CD4-positive, alpha-beta T cell treated with Interleukin-15 for 4 hours (primary cell): ENCODE results near the gene CD44.
"Not testable (repeated sequence)": the region's sequence is repeated elsewhere in the genome, so short reads cannot be mapped to it uniquely, and the experiment has no call there.

ENCODE experiments used
- DNase-seq: peaks from one replicate; pipeline ENCODE4 v3.0.0-alpha.2; 2020; ENCODE audit warnings: low spot score

The CD44 gene

DNA sequence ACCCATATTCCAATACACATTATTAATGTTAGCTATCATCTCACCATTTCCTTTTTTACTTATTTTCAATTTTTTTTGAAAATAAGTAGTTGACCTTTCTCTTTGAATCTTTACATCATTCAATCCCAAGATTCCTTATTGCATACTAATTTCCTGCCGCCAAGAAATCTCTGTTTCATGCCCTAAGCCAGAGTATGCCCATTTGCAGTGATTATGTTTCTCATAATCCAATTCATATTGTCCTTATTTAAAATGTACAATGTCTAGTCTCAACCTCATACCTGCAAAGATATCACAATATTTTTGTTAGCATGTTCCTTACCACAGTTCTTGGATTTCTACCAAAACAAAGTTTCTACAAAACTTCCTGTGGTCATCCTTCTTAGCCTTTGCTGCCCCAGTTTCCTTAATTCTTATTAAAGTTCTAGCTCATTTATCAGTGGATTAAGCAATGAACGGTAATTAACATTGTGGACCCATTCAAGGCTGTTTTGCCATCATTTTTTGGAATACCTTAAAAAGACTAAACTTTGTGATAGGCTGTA, 75.3 kb downstream of the CD44 start:
- DNase-seq, result no peak

DNA sequence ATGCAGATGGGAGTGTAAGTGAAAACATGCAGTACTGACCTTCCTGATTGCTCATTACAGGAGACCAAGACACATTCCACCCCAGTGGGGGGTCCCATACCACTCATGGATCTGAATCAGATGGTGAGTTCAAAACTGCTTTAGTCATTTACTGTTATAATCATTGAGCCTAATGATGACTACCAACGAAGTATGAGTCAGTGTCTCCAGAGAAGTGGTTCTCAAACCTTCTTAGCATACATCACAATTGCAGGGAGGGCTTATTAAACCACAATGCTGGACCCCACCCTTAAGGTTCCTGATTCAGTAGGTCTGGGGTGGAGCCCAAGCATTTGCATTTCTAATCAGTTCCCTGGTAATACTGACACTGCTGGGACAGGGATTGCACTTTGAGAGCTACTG, 75.8 kb downstream of the CD44 start:
- peak; percentile 72 for DNase-seq

DNA sequence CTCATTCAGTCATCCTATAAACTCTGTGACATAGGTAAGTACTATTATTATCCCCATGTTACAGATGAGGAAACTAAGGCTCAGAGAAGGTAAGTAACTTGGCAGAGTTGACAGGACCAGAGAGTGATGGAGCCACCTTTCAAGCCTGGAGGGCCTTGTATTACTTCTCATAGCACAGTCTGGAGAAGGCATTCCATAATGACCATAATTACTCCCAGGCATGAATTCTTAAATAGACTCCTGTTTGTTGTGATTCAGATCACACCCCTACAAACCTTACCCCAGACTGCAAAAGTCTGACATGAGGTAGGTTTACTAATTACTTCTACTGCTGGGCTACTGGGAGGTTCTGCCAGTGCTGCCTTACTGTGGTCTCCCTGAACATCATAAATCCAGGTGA, 77.0 kb downstream of the CD44 start:
- DNase-seq, result no peak

DNA sequence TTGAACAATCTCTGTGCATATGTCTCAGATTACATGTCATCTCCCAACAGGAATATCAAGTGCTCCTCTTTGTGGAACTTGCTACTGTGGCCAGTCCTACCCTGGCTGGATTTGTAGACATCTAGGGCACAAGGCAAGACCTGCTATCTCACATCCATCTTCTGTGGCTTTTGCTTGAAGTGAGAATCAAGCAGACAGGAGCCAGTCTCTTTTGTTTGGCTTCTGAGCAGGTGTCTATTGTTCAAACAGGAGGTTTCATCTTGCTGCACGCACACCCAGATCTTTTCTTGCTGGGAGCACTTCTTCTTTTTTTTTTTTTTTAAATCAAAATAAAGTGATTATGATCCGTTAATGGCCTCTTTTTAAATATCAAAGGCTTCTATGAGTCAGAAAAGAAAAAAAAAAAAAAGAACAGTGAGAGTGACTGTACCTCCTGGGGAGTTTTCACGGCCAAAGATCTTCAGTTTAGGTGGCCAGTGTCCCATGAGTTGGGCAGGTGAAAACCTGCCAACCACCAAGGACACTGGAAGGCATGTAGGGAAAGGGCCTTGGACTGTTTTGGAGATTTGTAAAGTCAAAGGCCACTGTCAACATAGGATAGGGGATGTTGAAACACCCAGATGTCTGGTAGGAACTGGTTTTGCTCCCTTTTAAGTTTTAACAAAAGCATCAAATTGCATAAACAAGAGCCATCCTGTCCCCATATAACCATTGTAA, 78.1 kb downstream of the CD44 start:
- peak; percentile 66 for DNase-seq

DNA sequence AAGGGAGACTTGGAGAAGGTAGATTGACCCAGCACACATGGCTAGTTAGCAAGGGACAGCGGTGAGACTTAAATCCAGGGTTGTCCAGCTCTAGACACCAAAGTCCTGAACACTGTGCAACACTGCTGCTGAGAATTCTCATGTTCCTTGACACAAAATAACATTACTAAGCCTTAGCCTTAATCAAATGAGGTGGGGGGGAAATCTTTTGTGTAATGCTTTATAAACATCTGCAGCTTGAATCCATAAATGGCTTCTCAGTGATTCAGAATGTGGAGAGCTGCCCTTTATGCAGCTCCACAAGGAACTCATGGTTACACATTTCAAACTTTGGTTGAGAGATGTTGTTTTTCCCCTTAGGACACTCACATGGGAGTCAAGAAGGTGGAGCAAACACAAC, 80.0 kb downstream of the CD44 start:
- DNase-seq, result no peak

DNA sequence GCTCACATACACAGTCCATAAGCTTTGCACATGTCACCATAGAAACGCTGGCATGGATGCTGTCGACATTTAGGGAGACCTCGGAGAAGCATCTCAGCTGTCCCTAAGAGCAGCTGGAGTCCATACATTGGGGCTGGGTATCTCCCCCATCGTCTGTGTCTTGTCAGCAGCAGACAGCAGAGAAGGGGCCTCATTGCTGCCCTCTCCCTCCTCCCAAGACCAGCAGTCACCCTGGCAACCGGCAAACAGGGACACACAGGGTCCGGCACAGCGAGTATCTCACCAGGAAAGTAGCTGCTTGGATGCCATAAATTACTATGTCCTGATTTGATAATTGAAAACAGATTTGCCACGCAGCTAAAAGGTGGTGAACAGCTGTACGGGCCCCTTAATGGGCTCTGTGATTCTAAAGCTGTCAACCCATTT, 84.4 kb downstream of the CD44 start:
- no peak for DNase-seq

DNA sequence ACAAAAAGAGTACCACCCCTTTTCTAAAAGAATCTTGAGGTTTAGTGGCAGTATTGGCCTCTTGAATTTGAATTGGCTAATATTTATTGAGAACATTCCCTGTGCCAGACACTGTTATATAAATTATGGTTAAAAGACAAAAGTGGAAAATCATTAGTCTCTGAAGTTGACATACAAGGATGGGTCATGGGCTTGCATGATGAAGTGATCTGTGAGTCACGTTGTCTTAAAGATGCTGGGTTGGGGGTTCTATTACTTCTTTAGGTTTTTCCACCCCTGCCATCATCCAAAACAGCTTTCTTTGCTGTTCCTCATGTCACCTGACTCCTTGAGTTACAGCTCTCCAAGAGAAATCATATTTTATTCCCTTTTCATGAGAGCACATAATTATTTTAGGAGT, 85.0 kb downstream of the CD44 start:
- DNase-seq, result no peak

DNA sequence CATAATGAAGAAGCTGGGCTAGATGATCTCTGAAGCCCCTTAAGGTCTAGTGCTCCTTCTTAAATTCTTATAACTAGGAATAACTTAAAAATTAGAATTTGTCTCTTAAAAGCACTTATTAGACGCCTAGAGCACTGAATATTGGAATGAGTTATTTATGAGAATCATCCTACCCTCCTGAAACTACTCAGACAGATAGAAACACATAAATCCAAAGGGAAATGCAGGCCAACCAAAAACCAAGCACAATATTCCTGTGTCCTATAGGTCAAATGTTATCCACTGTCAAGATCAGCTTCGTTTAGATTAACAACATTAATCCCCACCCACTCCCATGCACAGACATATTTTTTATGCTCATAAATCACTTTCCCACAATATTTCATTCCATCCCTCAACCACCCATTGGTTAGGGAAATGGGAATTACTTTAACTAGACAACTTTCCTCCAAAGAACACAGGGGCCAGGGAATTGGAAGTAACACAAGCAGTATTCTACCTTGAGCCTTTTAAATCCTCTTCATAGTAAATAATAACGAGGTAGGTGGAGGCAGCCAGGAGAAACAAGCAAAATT, 87.1 kb downstream of the CD44 start:
- DNase-seq, result no peak

DNA sequence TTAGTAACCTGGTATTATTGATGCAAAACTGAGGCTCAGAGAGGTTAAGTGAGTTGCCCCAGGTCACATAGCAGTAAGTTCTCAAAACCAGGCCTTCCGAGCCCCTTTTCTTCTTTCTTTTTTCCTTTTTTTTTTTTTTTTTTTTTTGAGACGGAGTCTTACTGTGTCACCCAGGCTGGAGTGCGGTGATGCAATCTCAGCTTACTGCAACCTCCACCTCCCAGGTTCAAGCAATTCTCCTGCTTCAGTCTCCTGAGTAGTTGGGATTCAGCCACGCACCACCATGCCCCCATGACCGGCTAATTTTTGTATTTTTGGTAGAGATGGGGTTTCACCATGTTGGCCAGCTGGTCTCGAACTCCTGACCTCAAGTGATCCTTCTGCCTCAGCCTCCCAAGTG, 87.8 kb downstream of the CD44 start:
- DNase-seq, result not testable (repeated sequence)

DNA sequence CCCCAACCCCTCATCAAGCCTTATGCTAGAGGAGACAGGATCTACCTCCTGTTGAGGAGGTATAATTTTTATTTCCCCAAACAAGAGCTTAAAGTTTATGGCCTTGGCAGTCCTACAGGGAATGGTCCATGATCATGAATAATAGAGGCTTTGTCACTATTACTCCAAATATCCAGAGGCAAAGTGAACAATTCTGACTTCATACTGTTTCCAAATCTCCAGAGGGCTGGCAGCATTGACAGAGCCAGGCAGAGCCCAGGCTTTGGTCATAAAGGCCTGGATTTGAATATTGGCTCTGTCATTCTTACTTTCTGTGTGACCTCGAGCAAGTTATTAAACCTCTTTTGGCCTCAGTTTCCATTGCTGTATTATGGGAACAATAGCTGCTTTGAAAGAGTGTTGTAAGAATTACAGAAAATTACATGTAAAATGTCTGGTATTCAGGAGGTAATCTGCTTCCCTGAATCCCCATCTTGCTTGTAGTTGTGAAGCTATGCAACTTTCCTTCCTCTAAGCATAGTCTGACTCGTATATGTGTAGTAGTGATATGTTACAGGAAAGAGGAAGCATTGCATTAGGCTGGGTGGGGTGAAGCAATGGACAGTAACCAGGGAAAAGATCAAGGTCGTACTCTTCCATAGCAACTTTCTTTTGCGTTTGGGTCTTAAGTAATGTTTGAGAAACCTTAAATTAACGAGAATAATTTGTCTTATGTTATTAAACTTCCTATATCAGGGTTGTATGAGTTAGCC, 88.8 kb downstream of the CD44 start:
- DNase-seq, result no peak

DNA sequence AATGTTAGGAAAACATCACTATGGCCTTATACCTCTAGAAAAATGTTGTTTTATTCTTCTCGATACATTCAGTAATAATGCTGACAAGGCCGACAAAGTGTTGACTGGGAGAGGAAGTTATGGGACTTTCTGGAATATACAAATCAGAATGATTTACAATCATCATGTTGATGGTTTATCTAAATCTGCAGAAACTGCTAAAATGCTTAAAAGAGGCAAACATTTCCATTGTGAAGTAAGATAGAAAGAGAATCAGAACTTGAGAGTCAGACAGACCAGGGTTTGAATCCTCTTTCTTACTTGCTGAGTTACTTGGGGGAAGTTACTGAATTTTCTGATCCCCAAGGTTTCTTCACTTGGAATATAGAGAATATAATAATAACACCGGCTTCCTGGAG, 89.4 kb downstream of the CD44 start:
- no peak for DNase-seq

DNA sequence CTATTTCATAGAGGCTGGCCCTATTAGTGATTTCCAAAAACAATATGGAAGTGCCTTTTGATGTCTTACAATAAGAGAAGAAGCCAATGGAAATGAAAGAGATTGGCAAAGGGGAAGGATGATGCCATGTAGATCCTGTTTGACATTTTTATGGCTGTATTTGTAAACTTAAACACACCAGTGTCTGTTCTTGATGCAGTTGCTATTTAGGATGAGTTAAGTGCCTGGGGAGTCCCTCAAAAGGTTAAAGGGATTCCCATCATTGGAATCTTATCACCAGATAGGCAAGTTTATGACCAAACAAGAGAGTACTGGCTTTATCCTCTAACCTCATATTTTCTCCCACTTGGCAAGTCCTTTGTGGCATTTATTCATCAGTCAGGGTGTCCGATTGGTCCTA, 91.4 kb downstream of the CD44 start:
- DNase-seq, result no peak

DNA sequence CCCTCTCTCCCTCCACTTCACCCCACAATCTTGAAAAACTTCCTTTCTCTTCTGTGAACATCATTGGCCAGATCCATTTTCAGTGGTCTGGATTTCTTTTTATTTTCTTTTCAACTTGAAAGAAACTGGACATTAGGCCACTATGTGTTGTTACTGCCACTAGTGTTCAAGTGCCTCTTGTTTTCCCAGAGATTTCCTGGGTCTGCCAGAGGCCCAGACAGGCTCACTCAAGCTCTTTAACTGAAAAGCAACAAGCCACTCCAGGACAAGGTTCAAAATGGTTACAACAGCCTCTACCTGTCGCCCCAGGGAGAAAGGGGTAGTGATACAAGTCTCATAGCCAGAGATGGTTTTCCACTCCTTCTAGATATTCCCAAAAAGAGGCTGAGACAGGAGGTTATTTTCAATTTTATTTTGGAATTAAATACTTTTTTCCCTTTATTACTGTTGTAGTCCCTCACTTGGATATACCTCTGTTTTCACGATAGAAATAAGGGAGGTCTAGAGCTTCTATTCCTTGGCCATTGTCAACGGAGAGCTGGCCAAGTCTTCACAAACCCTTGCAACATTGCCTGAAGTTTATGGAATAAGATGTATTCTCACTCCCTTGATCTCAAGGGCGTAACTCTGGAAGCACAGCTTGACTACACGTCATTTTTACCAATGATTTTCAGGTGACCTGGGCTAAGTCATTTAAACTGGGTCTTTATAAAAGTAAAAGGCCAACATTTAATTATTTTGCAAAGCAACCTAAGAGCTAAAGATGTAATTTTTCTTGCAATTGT, 92.3 kb downstream of the CD44 start:
- no peak for DNase-seq

DNA sequence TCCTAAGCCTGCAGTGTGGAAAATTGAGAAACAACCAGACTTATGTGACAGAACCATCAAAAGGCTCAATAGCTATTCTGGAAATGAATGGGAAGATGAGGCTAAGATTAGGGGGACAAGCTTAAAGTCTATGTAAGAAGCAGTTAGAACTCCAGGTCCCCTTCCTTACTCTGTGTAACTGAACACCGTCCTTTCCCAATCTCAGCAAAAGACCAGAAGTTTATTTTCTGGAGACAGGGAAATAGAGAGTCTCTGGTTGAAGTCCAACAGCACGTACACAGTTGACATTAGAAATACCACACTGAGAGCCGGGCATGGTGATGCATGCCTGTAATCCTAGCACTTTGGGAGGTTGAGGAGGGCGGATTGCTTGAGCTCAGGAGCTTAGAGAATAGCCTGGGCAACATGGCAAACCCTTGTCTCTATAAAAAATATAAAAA, 93.9 kb downstream of the CD44 start:
- DNase-seq, result no peak

DNA sequence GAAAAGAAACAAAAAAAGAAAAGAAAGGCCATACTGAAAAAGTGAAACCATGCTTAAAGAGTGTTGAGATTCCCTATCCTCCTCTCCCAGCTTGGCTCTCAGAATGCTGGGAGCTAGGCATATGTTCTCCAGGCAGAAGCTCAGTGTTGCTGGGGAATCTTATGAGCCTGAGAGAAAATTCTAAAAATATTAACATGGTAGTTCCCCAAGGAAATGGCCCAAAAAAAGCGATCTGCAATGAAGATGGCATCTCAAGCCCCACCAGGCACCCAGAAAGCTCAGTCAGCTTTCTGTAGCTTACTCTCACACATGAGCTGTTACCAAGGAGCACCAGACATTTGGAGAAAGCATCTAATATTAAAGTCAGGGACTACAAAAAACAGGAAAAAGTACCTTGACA, 94.5 kb downstream of the CD44 start:
- DNase-seq, result no peak

DNA sequence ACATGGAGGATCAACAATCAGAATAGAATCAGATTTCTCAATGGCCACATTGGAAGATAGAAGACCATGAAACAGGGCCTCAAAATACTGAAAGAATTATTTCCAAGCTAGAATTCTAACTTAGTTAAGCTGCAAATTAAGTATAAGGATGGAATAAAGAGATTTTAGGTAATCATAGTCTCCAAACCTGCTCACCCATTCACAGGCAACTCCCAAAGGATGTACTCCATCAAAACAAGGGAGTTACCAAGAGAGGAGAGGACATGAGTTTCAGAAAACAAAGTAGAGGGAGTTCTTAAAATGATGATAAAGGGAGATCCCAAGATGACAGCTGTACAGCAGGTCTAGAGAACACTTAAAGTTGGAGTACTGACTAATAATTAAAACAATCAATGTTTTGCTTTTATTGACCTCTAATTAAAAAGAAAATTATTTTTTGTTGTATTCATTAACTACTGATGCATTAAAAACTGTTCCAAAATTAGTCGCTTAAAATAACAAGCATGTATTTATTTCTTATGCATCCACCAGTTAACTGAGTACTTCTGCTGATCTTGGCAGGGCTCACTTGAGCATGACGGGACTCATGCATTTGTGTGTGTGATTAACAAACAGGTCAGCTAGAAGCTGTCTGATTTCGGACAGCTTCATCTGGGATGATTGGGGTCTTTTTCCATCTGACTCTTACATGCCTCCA, 95.6 kb downstream of the CD44 start:
- peak; percentile 28 for DNase-seq

DNA sequence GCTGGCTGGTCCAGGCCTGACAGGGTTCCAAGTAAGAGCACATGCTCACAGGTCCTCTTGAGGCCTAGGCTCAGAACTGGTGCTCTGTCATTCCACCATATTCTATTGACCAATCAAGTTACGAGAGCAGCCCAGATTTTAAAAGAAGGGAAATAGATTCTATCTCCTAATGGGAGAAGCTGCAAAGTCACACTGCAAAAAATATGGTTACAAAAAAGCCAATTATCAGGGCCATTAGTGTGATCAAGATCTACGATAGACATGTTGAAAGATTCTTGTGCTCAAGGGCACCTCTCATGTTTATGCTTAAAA, 96.1 kb downstream of the CD44 start:
- DNase-seq, result no peak

DNA sequence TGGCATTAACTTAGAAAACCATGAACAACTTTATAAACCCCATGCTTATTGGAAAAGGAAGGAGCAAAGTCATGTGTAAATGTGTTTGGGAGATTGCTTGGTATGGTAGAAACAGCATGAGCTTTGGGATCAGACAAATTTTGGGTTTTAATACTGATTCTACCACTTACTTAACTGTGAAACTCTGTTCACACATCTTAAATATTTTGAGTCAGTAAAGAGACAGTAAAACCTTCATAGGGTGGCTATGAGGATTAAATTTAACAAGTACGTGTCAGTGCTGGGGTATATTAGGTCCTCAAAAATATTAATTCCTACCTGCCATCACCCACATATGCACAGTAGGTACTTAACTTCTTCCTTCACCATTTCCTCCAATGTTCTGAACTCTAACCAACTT, 96.5 kb downstream of the CD44 start:
- no peak for DNase-seq

DNA sequence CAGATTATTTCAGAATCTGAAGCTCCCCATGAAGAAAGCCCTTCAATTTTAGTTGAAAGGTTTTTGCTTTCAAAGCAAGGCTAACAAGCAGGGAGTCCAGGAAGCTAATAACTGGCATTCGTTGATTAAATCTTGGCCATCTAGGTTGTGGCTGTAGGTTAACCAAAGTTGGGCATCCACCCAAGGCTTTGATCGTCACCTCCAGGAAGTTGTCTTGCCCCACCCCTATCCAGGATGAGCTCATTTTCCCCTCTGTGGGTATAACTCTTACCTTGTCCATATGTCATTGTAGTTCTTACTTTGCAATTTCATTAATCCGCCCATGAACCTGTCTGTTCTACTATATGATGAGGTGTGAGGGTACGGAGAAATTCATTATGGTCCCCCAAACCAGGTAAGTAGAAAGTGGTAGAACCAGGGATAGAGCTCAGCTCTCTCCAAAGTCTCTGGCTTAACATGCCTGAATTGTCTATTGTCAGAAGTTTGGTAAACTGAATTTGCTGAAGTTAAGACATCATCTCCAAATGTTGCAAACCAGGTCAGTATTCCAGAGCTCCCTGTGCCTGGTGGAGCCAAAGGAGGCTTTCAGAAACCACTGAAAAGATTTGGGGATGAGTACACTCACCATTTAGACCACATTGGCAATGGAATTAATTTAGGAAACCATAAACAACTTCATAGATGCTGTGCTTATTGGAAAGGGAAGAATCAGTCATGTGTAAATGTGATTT, 97.1 kb downstream of the CD44 start:
- peak; percentile 84 for DNase-seq

DNA sequence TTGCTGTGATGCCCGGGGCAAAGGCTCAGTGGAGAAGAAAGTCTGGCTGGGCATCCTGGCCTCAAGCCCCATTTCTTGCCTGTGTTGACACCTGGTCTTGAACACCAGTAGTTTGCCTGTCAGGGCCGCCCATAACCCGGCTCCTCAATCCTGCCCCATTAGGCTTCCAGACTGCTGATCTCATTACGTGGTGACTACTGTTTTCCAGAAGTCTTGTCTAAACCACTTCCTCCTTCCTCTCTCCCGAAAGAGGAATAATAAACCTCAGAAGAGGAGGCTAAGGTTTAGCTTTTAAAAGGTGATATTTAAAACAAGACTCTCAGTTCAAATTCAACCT, 97.7 kb downstream of the CD44 start:
- peak; percentile 31 for DNase-seq

DNA sequence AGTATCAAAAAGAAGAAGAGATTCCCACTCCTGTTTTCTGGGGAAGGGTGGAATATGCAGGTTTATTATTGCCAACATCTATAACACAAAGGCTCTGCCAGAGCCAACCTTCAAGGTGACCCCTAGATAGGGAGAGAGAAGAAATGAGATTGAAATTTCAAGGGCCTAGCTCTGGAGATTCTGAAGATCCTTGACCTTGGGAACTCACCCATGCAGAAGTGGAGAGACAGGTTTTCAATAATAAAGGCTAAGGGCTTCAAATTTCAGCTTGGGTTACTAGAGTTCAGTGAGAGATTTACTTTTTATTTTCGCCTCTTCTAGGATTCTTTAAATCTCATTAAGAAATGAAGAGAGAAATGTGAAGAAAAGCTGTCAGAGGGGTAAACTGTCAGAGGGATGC, 98.4 kb downstream of the CD44 start:
- DNase-seq, result no peak
